OCI-LY1 (cell line): Measurements from ENCODE around the gene TCERG1L.

Experiments
- EZH2 ChIP-seq: fragments of 200-600 bp; sonication (generic), shearing (Covaris generic); IDR thresholded peaks from 2 replicates; pipeline ENCODE4 v1.8.0; 2017; ENCODE audit warnings: borderline replicate concordance, mixed run types, mild to moderate bottlenecking, antibody characterized with exemption, low read length, moderate library complexity, mixed read lengths
- TF ChIP-seq, protein P1 (sequence below): fragments of 200-600 bp; sonication (generic), shearing (Covaris generic); IDR thresholded peaks from 2 replicates; pipeline ENCODE4 v1.5.1; 2017; ENCODE audit warnings: mild to moderate bottlenecking, antibody characterized with exemption, low read length, moderate library complexity, mixed read lengths

DNA sequence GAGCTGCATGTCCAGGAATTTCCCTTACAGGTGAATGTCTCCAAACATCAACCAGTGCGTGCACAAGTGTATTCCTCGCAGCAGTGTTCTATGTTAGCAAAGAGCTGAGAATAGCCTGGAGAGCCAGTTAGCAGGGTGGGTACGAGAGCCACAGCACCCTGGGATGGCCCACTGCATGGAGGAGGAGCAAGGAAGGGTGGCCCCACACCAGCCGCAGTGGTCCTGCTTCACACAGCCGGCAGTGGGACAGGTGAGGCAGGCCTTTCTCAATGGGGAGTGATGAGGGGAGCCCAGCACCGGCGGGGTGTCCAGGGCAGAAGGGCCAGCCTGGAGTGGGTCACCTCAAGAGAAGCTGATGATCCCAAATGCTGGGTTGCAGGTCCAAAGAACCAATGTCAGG lies 240.7 kb downstream of the TCERG1L start:
- TF ChIP-seq, protein P1, sequence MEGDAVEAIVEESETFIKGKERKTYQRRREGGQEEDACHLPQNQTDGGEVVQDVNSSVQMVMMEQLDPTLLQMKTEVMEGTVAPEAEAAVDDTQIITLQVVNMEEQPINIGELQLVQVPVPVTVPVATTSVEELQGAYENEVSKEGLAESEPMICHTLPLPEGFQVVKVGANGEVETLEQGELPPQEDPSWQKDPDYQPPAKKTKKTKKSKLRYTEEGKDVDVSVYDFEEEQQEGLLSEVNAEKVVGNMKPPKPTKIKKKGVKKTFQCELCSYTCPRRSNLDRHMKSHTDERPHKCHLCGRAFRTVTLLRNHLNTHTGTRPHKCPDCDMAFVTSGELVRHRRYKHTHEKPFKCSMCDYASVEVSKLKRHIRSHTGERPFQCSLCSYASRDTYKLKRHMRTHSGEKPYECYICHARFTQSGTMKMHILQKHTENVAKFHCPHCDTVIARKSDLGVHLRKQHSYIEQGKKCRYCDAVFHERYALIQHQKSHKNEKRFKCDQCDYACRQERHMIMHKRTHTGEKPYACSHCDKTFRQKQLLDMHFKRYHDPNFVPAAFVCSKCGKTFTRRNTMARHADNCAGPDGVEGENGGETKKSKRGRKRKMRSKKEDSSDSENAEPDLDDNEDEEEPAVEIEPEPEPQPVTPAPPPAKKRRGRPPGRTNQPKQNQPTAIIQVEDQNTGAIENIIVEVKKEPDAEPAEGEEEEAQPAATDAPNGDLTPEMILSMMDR, result no peak
- no peak for TF ChIP-seq EZH2
